Kidney epithelial cell (primary cell): ENCODE measurements around the gene ZNF215. TPM values are rescaled to one million over a fixed set of nuclear protein-coding genes. Genes with fewer than 3 reads are reported as not detected.
A peak's percentile ranks its signal among the peaks of the same experiment; 100 is the strongest.
"Not testable (repeated sequence)": the region's sequence is repeated elsewhere in the genome, so short reads cannot be mapped to it uniquely, and the experiment has no call there.

ENCODE experiments used
- DNase-seq: peaks from one replicate; pipeline ENCODE4 v3.0.0-alpha.2; 2010; ENCODE audit warnings: low read depth
- H3K27me3 ChIP-seq: 2 replicates; pipeline ENCODE4 v1.6.0; 2011; ENCODE audit warnings: low read length; ENCODE audit not compliant: control insufficient read depth, insufficient read depth
- H3K36me3 ChIP-seq: 2 replicates; pipeline ENCODE4 v1.5.1; 2011; ENCODE audit warnings: low read length; ENCODE audit not compliant: control insufficient read depth, insufficient read depth
- H3K4me3 ChIP-seq: 2 replicates; pipeline ENCODE4 v1.5.1; 2011; ENCODE audit warnings: low read depth, mild to moderate bottlenecking, control low read depth, low read length
- CTCF ChIP-seq: IDR thresholded peaks from 2 replicates; pipeline ENCODE4 v1.5.1; 2011; ENCODE audit warnings: mild to moderate bottlenecking, moderate library complexity, low read length, control low read depth, inconsistent platforms; ENCODE audit not compliant: insufficient read depth, poor library complexity, severe bottlenecking
- total RNA-seq: library from RNA; depleted of rRNA; stranded (reverse); fragments of >200 nt; gene quantifications from 2 replicates; pipeline ENCODE4 v1.2.3, GENCODE V29; 2015

The ZNF215 gene
- 1.5 and 2.7 TPM in 2 replicates for total RNA-seq

- peak within 1 kb of the TSS; percentile 73 for H3K4me3 ChIP-seq
- no peak for TF ChIP-seq CTCF
- no peaks in the 10 kb centered on the region for H3K36me3 ChIP-seq
- H3K27me3 ChIP-seq = no peaks in the 10 kb centered on the region
- DNase-seq = peak; percentile 42
Observed at GRCh38 chr11:6926208-6927029, at the start of gene ZNF215. ZNF215 (plus strand) TSS chr11:6926426; CDS start chr11:6932273, 5,847 bp downstream.

GRCh38 chr11:6876914-6877313 lies 49.3 kb upstream of the ZNF215 start:
- no peaks in the 10 kb centered on the region for H3K27me3 ChIP-seq
- no peak overlapping the region for H3K4me3 ChIP-seq
- no peak for TF ChIP-seq CTCF
- DNase-seq = no peak
- H3K36me3 ChIP-seq = no peaks in the 10 kb centered on the region

GRCh38 chr11:6882751-6883150 lies 43.5 kb upstream of the ZNF215 start:
- H3K27me3 ChIP-seq = no peaks in the 10 kb centered on the region
- no peaks in the 10 kb centered on the region for H3K36me3 ChIP-seq
- no peak overlapping the region for H3K4me3 ChIP-seq
- no peak for TF ChIP-seq CTCF
- DNase-seq = no peak

- H3K27me3 ChIP-seq, DNase-seq, H3K36me3 ChIP-seq, H3K4me3 ChIP-seq: not testable (repeated sequence)
Observed at GRCh38 chr11:6887711-6888110, 38.5 kb upstream of the ZNF215 start.

GRCh38 chr11:6888830-6889229 lies 37.4 kb upstream of the ZNF215 start:
- DNase-seq = no peak

GRCh38 chr11:6889835-6890234 lies 36.4 kb upstream of the ZNF215 start:
- no peak for DNase-seq
- H3K27me3 ChIP-seq = no peaks in the 10 kb centered on the region
- H3K4me3 ChIP-seq = no peak overlapping the region
- no peaks in the 10 kb centered on the region for H3K36me3 ChIP-seq
- no peak for TF ChIP-seq CTCF

More at GRCh38 chr11:6888830-6889229, 37.4 kb upstream of the ZNF215 start:
- Histone ChIP-seq H3K36me3 (no peaks in the 10 kb centered on the region), H3K27me3 (no peaks in the 10 kb centered on the region), H3K4me3 (no peak overlapping the region)
- TF ChIP-seq CTCF = no peak
